ENCODE measurements around the gene AKIP1. TPM values are rescaled to one million over a fixed set of nuclear protein-coding genes. Genes with fewer than 3 reads are reported as not detected.

AKIP1 gene
- total and polyA plus RNA-seq, 8 donors, result 6.3 to 11.6 (median 7.9) TPM

GRCh38 chr11:8927233-8927632 is 16.2 kb downstream of the AKIP1 start:
- no peak for DNase-seq
- H3K4me3 ChIP-seq, result no peak overlapping the region
- H3K36me3 ChIP-seq, result no peaks in the 10 kb centered on the region
- ATAC-seq, result no peak
- intact Hi-C loops (cut with DNase I), result no loop called here
- TF ChIP-seq, protein P1, sequence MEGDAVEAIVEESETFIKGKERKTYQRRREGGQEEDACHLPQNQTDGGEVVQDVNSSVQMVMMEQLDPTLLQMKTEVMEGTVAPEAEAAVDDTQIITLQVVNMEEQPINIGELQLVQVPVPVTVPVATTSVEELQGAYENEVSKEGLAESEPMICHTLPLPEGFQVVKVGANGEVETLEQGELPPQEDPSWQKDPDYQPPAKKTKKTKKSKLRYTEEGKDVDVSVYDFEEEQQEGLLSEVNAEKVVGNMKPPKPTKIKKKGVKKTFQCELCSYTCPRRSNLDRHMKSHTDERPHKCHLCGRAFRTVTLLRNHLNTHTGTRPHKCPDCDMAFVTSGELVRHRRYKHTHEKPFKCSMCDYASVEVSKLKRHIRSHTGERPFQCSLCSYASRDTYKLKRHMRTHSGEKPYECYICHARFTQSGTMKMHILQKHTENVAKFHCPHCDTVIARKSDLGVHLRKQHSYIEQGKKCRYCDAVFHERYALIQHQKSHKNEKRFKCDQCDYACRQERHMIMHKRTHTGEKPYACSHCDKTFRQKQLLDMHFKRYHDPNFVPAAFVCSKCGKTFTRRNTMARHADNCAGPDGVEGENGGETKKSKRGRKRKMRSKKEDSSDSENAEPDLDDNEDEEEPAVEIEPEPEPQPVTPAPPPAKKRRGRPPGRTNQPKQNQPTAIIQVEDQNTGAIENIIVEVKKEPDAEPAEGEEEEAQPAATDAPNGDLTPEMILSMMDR (IDR thresholded peaks at IDR 0.05), result no peak
- no peaks in the 10 kb centered on the region for H3K27me3 ChIP-seq
- no peaks in the 10 kb centered on the region for H3K4me1 ChIP-seq
- no peak for FAIRE-seq
- 82 to 90% methylated on average over 5 of the region's 5 CpGs for WGBS, 2 donors
- no peaks in the 10 kb centered on the region for H3K9me3 ChIP-seq
- H3K27ac ChIP-seq, result no peak overlapping the region

- 88 to 90% methylated on average over 4 of the region's 4 CpGs for WGBS, 2 donors
- Histone ChIP-seq H3K9me3 (no peaks in the 10 kb centered on the region), H3K4me3 (no peak overlapping the region), H3K36me3 (no peaks in the 10 kb centered on the region), H3K27ac (no peak overlapping the region), H3K4me1 (no peaks in the 10 kb centered on the region), H3K27me3 (no peaks in the 10 kb centered on the region)
- TF ChIP-seq, protein P1 (IDR thresholded peaks at IDR 0.05), result no peak
- FAIRE-seq (no peak), ATAC-seq (no peak), DNase-seq (no peak)
- intact Hi-C loops (cut with DNase I), result no loop called here
Observed at GRCh38 chr11:8928205-8928604, 17.2 kb downstream of the AKIP1 start.

DNA sequence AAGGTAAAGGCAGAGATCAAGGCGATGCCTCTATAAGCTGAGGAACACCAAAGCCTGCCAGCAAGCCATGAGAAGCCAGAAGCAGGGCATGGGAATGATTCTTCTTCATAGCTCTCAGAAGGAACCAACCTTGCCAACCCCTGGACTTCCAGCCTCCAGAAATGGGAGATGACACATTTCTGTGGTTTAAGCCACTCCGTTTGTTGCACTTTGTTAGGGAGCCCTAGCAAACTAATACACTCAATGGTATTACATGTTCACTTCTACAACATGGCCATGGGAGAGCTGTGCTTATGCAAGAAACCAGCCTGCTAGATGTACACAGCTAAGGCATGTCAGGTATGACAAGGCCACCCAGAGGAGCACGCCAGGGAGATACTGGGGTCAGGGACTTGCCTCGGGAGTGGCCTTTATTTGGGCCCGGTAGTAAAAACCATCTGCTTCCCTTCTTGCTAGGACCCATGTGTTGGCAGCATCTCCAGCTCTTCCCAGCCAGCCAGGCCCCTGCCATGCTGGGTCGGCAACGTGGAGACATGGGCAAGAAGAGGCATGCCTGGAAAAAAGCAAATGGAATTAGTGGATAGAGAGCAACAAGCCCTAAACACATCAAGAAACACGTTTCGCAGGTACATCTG is 18.1 kb downstream of the AKIP1 start:
- H3K9me3 ChIP-seq, result no peaks in the 10 kb centered on the region
- H3K27me3 ChIP-seq, result no peaks in the 10 kb centered on the region
- 84 to 85% methylated on average over 9 of the region's 9 CpGs for WGBS, 2 donors
- H3K27ac ChIP-seq, result no peak overlapping the region
- ATAC-seq (no peak), DNase-seq (no peak), FAIRE-seq (no peak)
- intact Hi-C loops (cut with DNase I), result no loop called here
- no peaks in the 10 kb centered on the region for H3K36me3 ChIP-seq
- H3K4me1 ChIP-seq, result no peaks in the 10 kb centered on the region
- H3K4me3 ChIP-seq, result no peak overlapping the region
- TF ChIP-seq, protein P1 (IDR thresholded peaks at IDR 0.05), result no peak

GRCh38 chr11:8930456-8931175 is 19.6 kb downstream of the AKIP1 start:
- TF ChIP-seq, protein P1 (IDR thresholded peaks at IDR 0.05), result no peak
- WGBS, 2 donors, result 93 to 94% methylated on average over 12 of the region's 12 CpGs
- DNase-seq (no peak), ATAC-seq (no peak), FAIRE-seq (no peak)
- Histone ChIP-seq H3K27ac (no peak overlapping the region), H3K9me3 (no peaks in the 10 kb centered on the region), H3K4me3 (no peak overlapping the region), H3K4me1 (no peaks in the 10 kb centered on the region), H3K36me3 (no peaks in the 10 kb centered on the region), H3K27me3 (no peaks in the 10 kb centered on the region)
- intact Hi-C loops (cut with DNase I), result no loop called here

GRCh38 chr11:8932564-8933180 is 21.7 kb downstream of the AKIP1 start, which contains the start of gene C11orf16:
Gene C11orf16 (minus strand): TSS chr11:8932947. CDS start chr11:8932308, 639 bp downstream.
- WGBS, 2 donors, result 69 to 72% methylated on average over 12 of the region's 12 CpGs
- TF ChIP-seq, protein P1 (IDR thresholded peaks at IDR 0.05), result no peak
- H3K36me3 ChIP-seq, result no peaks in the 10 kb centered on the region
- FAIRE-seq, result no peak
- no peak within 1 kb of the TSS for H3K27ac ChIP-seq
- H3K4me1 ChIP-seq, result no peaks in the 10 kb centered on the region
- no peaks in the 10 kb centered on the region for H3K27me3 ChIP-seq
- intact Hi-C loops (cut with DNase I), result no loop called here
- ATAC-seq, result no peak
- no peak for DNase-seq
- no peak within 1 kb of the TSS for H3K4me3 ChIP-seq
- no peaks in the 10 kb centered on the region for H3K9me3 ChIP-seq
